GM23248 (cell line): Measurements from ENCODE around the gene NUDT7. TPM values are rescaled to one million over a fixed set of nuclear protein-coding genes. Genes with fewer than 3 reads are reported as not detected.

ENCODE experiments used
- DNase-seq: peaks from one replicate; pipeline ENCODE4 v3.0.0-alpha.2; 2015
- H2AFZ ChIP-seq: fragments of 200-600 bp; sonication (generic); 2 replicates; pipeline ENCODE4 v1.6.1; 2016; ENCODE audit warnings: antibody characterized with exemption
- H3F3A ChIP-seq: fragments of 200-600 bp; sonication (generic); 2 replicates; pipeline ENCODE4 v1.6.1; 2016; ENCODE audit warnings: mild to moderate bottlenecking, antibody characterized with exemption, mixed run types; ENCODE audit not compliant: insufficient read depth
- H3K27ac ChIP-seq: fragments of 200-600 bp; sonication (generic); 2 replicates; pipeline ENCODE4 v1.5.1; 2016; ENCODE audit warnings: mild to moderate bottlenecking
- H3K27me3 ChIP-seq: fragments of 200-600 bp; sonication (generic); replicated peaks from 2 replicates; pipeline ENCODE4 v1.6.1; 2016; ENCODE audit warnings: mild to moderate bottlenecking; ENCODE audit not compliant: insufficient read depth
- H3K36me3 ChIP-seq: fragments of 200-600 bp; sonication (generic); 2 replicates; pipeline ENCODE4 v1.6.1; 2016; ENCODE audit warnings: low read depth, mild to moderate bottlenecking
- H3K4me1 ChIP-seq: fragments of 200-600 bp; sonication (generic); 2 replicates; pipeline ENCODE4 v1.6.1; 2016; ENCODE audit warnings: mild to moderate bottlenecking; ENCODE audit not compliant: insufficient read depth
- H3K4me2 ChIP-seq: fragments of 200-600 bp; sonication (generic); one replicate; pipeline ENCODE4 v1.6.1; 2016; ENCODE audit warnings: mild to moderate bottlenecking; ENCODE audit not compliant: unreplicated experiment
- H3K4me3 ChIP-seq: fragments of 200-600 bp; sonication (generic); 2 replicates; pipeline ENCODE4 v1.5.1; 2016; ENCODE audit warnings: mild to moderate bottlenecking
- H3K79me2 ChIP-seq: fragments of 200-600 bp; sonication (generic); 2 replicates; pipeline ENCODE4 v1.6.1; 2016; ENCODE audit warnings: mild to moderate bottlenecking; ENCODE audit not compliant: insufficient read depth
- H3K9ac ChIP-seq: fragments of 200-600 bp; sonication (generic); 2 replicates; pipeline ENCODE4 v1.6.1; 2016; ENCODE audit warnings: mild to moderate bottlenecking
- H3K9me2 ChIP-seq: fragments of 200-600 bp; sonication (generic); 2 replicates; pipeline ENCODE4 v1.6.1; 2016; ENCODE audit warnings: mixed run types, mild to moderate bottlenecking, moderate library complexity; ENCODE audit not compliant: insufficient read depth
- H3K9me3 ChIP-seq: fragments of 200-600 bp; sonication (generic); one replicate; pipeline ENCODE4 v1.6.1; 2017; ENCODE audit warnings: low read depth
- H4K20me1 ChIP-seq: fragments of 200-600 bp; sonication (generic); 2 replicates; pipeline ENCODE4 v1.6.0; 2016; ENCODE audit not compliant: insufficient read depth
- EZH2 ChIP-seq: fragments of 200-600 bp; sonication (generic); IDR thresholded peaks from 2 replicates; pipeline ENCODE4 v1.6.1; 2018; ENCODE audit warnings: antibody characterized with exemption, mild to moderate bottlenecking; ENCODE audit not compliant: insufficient read depth, poor library complexity, severe bottlenecking
- EZH2phosphoT487 ChIP-seq: fragments of 200-600 bp; sonication (generic); IDR thresholded peaks from 2 replicates; pipeline ENCODE4 v1.6.1; 2018; ENCODE audit warnings: antibody characterized with exemption, moderate library complexity, mild to moderate bottlenecking, low read depth; ENCODE audit not compliant: insufficient read depth
- WGBS, 2 experiments: methylation state at CpG; one replicate each; pipeline ENCODE4 v1.1.6; 2015 to 2017; ENCODE audit warnings: low lambda C conversion rate in 2 of 2, low coverage in 1 of 2; ENCODE audit errors: missing lambda C conversion rate in 2 of 2; 5-methylcytosine and 5-hydroxymethylcytosine counted together
- in situ Hi-C: fragments of 300-500 bp; cut with MboI; formaldehyde crosslinking; loops from 2 replicates; pipeline ENCODE4 v1.15.0; 2020
- polyA plus RNA-seq: library from polyadenylated mRNA; unstranded; fragments of >200 nt; fragmentation: Nextera tagmentation; extraction: Ambion mirVana; gene quantifications from 2 replicates; pipeline ENCODE4 v1.2.1, GENCODE V29; 2016
- total RNA-seq: library from RNA; depleted of rRNA; stranded (reverse); fragments of >200 nt; shearing (Covaris generic); gene quantifications from 2 replicates; pipeline ENCODE4 v1.2.3, GENCODE V29; 2014

NUDT7 gene
- total and polyA plus RNA-seq, 2 experiments from 2014 or later: 3.0 to 6.2 TPM

GRCh38 chr16:77758046-77758445 lies 35.7 kb downstream of the NUDT7 start:
- H3K9me3 ChIP-seq: no peaks in the 10 kb centered on the region
- no peaks in the 10 kb centered on the region for H3K4me1 ChIP-seq
- H3F3A ChIP-seq: no peaks in the 10 kb centered on the region
- H4K20me1 ChIP-seq: no peaks in the 10 kb centered on the region
- DNase-seq: no peak
- H3K79me2 ChIP-seq: no peaks in the 10 kb centered on the region
- no peaks in the 10 kb centered on the region for H3K9me2 ChIP-seq
- H3K9ac ChIP-seq: no peak overlapping the region
- H3K36me3 ChIP-seq: no peaks in the 10 kb centered on the region
- H3K27ac ChIP-seq: no peak overlapping the region
- WGBS, 2 experiments: 66 to 67% methylated on average over 5 of the region's 5 CpGs
- H3K4me3 ChIP-seq: no peak overlapping the region
- H2AFZ ChIP-seq: no peak overlapping the region
- 0 out of 2 replicates have a peak, but pooled peaks cover 10% of the 10 kb centered on the region for H3K27me3 ChIP-seq
- in situ Hi-C loops: no loop called here
- no peak overlapping the region for H3K4me2 ChIP-seq
- TF ChIP-seq EZH2 (no peak), EZH2phosphoT487 (no peak)

GRCh38 chr16:77758508-77758907 lies 36.2 kb downstream of the NUDT7 start:
- Histone ChIP-seq H3K4me2 (no peak overlapping the region), H3F3A (no peaks in the 10 kb centered on the region), H3K4me1 (no peaks in the 10 kb centered on the region), H4K20me1 (no peaks in the 10 kb centered on the region), H2AFZ (no peak overlapping the region), H3K36me3 (no peaks in the 10 kb centered on the region), H3K9me3 (no peaks in the 10 kb centered on the region), H3K9ac (no peak overlapping the region), H3K4me3 (no peak overlapping the region), H3K79me2 (no peaks in the 10 kb centered on the region), H3K9me2 (no peaks in the 10 kb centered on the region), H3K27ac (no peak overlapping the region), H3K27me3 (0 out of 2 replicates have a peak, but pooled peaks cover 6% of the 10 kb centered on the region)
- no peak for DNase-seq
- in situ Hi-C loops: no loop called here
- 39 to 44% methylated on average over 2 of the region's 2 CpGs for WGBS, 2 experiments
- TF ChIP-seq EZH2phosphoT487 (no peak), EZH2 (no peak)

- Histone ChIP-seq H3K79me2 (no peaks in the 10 kb centered on the region), H3K4me3 (no peak overlapping the region), H3K36me3 (no peaks in the 10 kb centered on the region), H3K9me3 (no peaks in the 10 kb centered on the region), H3K4me2 (no peak overlapping the region), H3K9me2 (no peaks in the 10 kb centered on the region), H2AFZ (no peak overlapping the region), H3K9ac (no peak overlapping the region), H3K27ac (no peak overlapping the region), H3K4me1 (0 out of 2 replicates have a peak, but pooled peaks cover 4% of the 10 kb centered on the region), H4K20me1 (no peaks in the 10 kb centered on the region), H3K27me3 (no peaks in the 10 kb centered on the region), H3F3A (no peaks in the 10 kb centered on the region)
- TF ChIP-seq EZH2 (no peak), EZH2phosphoT487 (no peak)
- no peak for DNase-seq
- in situ Hi-C loops: no loop called here
- 38 to 60% methylated on average over 1 of the region's 1 CpG for WGBS, 2 experiments
Observed at GRCh38 chr16:77759201-77759600, 36.9 kb downstream of the NUDT7 start.

GRCh38 chr16:77759821-77760220 lies 37.5 kb downstream of the NUDT7 start:
- 57 to 59% methylated on average over 3 of the region's 3 CpGs for WGBS, 2 experiments
- Histone ChIP-seq H3K27ac (no peak overlapping the region), H3K79me2 (no peaks in the 10 kb centered on the region), H3K36me3 (no peaks in the 10 kb centered on the region), H3F3A (no peaks in the 10 kb centered on the region), H4K20me1 (no peaks in the 10 kb centered on the region), H3K9me3 (no peaks in the 10 kb centered on the region), H3K9ac (no peak overlapping the region), H3K27me3 (no peaks in the 10 kb centered on the region), H3K4me2 (no peak overlapping the region), H2AFZ (no peak overlapping the region), H3K9me2 (no peaks in the 10 kb centered on the region), H3K4me1 (0 out of 2 replicates have a peak, but pooled peaks cover 7% of the 10 kb centered on the region), H3K4me3 (no peak overlapping the region)
- DNase-seq: peak; percentile 13
- in situ Hi-C loops: no loop called here
- TF ChIP-seq EZH2phosphoT487 (no peak), EZH2 (no peak)

GRCh38 chr16:77760800-77761199 lies 38.5 kb downstream of the NUDT7 start:
- Histone ChIP-seq H4K20me1 (no peaks in the 10 kb centered on the region), H3K4me3 (no peak overlapping the region), H3K79me2 (no peaks in the 10 kb centered on the region), H3K27ac (no peak overlapping the region), H3F3A (no peaks in the 10 kb centered on the region), H3K9me3 (no peaks in the 10 kb centered on the region), H3K4me2 (no peak overlapping the region), H3K9me2 (no peaks in the 10 kb centered on the region), H2AFZ (no peak overlapping the region), H3K9ac (no peak overlapping the region), H3K27me3 (no peaks in the 10 kb centered on the region), H3K4me1 (0 out of 2 replicates have a peak, but pooled peaks cover 7% of the 10 kb centered on the region), H3K36me3 (no peaks in the 10 kb centered on the region)
- 47 to 48% methylated on average over 1 of the region's 1 CpG for WGBS, 2 experiments
- no peak for TF ChIP-seq EZH2phosphoT487
- no peak for TF ChIP-seq EZH2
- no peak for DNase-seq
- in situ Hi-C loops: no loop called here
